ENCODE data around the gene CRELD2.

Gene CRELD2

GRCh38 chr22:49958931-49959781 is 40.7 kb downstream of the CRELD2 start:
- H3K4me3 ChIP-seq (ENCODE audit: control insufficient read depth, low read depth, low read length) = peak overlapping the region; percentile 43
- no peak for DNase-seq (ENCODE audit: low read depth)
- no peak for TF ChIP-seq CTCF (conservative IDR thresholded peaks at IDR 0.05; ENCODE audit: control insufficient read depth, insufficient read depth, low read depth, low read length)

DNA sequence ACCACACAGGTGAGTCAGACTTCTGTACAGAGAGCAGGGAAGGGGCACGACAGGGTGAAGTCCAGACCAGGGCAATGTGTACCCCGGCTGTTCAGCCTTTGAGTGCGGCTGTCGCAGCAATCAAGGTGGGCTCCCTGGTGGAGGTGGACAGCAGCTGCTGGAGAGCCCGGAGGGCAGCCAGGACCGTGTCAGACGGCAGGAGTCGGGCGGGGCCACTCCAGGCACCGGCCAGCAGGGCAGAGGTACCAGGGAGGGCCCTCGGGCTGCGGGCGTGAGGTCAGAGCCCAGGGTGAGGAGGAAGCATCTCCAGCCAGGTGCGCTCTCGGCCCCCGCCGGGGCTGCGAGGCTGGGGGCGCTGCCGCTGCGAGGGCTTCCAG is 41.3 kb downstream of the CRELD2 start:
- TF ChIP-seq CTCF (conservative IDR thresholded peaks at IDR 0.05; ENCODE audit: control insufficient read depth, insufficient read depth, low read depth, low read length) = no peak
- peak; percentile 51 for DNase-seq (ENCODE audit: low read depth)
- peak overlapping the region; percentile 43 for H3K4me3 ChIP-seq (ENCODE audit: control insufficient read depth, low read depth, low read length)

DNA sequence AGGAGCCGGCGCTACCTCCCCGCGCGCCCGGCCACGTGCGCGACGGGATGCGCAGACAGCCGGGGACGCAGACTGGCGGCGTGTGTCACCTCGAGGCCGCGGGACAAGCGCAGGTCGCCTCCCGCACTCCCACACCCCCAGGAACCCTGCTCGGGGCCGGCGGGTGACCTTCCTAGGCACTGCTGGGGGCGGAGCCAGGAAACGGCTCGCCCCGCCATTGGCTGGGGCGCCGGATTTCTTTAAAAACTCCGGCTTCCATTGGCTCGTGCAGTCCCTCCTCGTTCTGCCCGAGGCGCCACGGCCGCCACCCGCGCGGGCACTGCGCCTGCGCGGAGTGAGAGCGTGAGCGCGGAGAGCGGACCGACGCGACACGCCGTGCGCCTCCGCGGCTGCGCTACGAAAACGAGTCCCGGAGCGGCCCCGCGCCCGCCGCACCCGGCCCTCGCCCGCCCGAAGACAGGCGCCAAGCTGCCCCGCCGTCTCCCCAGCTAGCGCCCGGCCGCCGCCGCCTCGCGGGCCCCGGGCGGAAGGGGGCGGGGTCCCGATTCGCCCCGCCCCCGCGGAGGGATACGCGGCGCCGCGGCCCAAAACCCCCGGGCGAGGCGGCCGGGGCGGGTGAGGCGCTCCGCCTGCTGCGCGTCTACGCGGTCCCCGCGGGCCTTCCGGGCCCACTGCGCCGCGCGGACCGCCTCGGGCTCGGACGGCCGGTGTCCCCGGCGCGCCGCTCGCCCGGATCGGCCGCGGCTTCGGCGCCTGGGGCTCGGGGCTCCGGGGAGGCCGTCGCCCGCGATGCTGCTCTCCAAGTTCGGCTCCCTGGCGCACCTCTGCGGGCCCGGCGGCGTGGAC is 41.9 kb downstream of the CRELD2 start, which contains the start of gene PIM3:
Gene PIM3, plus strand, starts transcription at position 614 of the 846 bp plus-strand sequence. Its CDS starts 176 bp downstream, at position 790.
- H3K4me3 ChIP-seq (ENCODE audit: control insufficient read depth, low read depth, low read length) = peak within 1 kb of the TSS; percentile 69
- no peak for TF ChIP-seq CTCF (conservative IDR thresholded peaks at IDR 0.05; ENCODE audit: control insufficient read depth, insufficient read depth, low read depth, low read length)
- DNase-seq (ENCODE audit: low read depth) = peak; percentile 93

DNA sequence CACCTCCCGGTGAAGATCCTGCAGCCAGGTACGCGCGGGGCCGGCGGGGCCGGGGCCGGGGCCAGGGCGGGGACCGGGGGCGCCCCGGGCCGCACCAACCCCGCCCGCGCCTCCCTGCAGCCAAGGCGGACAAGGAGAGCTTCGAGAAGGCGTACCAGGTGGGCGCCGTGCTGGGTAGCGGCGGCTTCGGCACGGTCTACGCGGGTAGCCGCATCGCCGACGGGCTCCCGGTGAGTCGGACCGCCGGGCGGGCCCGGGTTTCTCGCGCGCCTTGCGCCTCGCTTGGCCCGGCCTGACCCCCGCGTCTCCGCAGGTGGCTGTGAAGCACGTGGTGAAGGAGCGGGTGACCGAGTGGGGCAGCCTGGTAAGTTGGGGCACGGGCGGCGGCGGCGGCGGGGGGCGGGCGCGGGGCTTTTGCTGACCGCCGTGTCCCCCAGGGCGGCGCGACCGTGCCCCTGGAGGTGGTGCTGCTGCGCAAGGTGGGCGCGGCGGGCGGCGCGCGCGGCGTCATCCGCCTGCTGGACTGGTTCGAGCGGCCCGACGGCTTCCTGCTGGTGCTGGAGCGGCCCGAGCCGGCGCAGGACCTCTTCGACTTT is 42.7 kb downstream of the CRELD2 start:
- no peak for DNase-seq (ENCODE audit: low read depth)
- H3K4me3 ChIP-seq (ENCODE audit: control insufficient read depth, low read depth, low read length) = peak overlapping the region; percentile 69
- no peak for TF ChIP-seq CTCF (conservative IDR thresholded peaks at IDR 0.05; ENCODE audit: control insufficient read depth, insufficient read depth, low read depth, low read length)

DNA sequence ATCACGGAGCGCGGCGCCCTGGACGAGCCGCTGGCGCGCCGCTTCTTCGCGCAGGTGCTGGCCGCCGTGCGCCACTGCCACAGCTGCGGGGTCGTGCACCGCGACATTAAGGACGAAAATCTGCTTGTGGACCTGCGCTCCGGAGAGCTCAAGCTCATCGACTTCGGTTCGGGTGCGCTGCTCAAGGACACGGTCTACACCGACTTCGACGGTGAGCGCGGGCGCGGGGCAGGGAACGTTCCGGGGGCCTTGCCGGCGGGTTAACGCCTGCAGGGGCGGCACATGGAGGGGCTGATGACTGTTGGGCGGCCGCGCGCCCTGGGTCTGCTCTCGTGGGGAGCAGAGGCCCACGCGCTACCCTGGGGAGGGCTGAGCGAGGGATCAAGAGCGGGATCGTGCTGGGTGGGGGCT is 43.2 kb downstream of the CRELD2 start:
- no peak for DNase-seq (ENCODE audit: low read depth)
- no peak for TF ChIP-seq CTCF (conservative IDR thresholded peaks at IDR 0.05; ENCODE audit: control insufficient read depth, insufficient read depth, low read depth, low read length)
- peak overlapping the region; percentile 69 for H3K4me3 ChIP-seq (ENCODE audit: control insufficient read depth, low read depth, low read length)

DNA sequence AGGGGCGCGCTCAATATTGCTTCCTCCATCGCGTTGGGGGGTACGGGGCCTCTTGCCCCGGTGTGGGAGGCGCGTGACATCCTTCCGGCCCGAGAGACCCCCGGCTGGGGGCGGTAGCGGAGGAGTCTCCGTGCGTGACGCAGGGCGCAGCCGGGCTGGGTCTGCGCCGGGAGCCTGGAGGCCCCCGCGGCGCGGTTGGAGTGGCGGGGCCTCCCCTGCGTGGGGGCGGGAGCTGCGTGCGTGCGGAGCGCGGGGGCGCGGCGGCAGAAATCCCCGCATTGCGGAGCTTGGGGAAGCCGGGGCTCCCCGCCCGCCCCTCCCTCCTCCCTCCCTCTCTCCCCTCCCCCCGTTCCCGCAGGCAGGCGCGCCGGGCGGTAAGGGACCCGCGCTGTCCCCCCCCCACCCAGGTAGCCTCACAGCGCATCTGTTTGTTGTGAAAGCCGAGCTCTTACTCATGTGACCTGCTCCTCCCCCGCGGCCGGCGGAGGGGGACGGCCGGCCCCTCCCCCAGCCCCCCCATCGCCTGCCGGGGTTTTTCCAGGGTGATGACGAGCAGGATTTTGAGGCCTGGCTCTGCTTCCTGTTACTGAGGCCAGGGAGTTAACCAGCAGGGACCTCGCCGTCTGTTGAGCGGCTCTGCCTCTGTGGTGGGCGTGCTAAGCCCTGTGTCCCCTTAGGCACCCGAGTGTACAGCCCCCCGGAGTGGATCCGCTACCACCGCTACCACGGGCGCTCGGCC is 43.7 kb downstream of the CRELD2 start:
- peak; percentile 91 for DNase-seq (ENCODE audit: low read depth)
- TF ChIP-seq CTCF (conservative IDR thresholded peaks at IDR 0.05; ENCODE audit: control insufficient read depth, insufficient read depth, low read depth, low read length) = no peak
- peak overlapping the region; percentile 69 for H3K4me3 ChIP-seq (ENCODE audit: control insufficient read depth, low read depth, low read length)

Measured in fibroblast of mammary gland (primary cell).